ENCODE data around the gene METTL26.

DNA sequence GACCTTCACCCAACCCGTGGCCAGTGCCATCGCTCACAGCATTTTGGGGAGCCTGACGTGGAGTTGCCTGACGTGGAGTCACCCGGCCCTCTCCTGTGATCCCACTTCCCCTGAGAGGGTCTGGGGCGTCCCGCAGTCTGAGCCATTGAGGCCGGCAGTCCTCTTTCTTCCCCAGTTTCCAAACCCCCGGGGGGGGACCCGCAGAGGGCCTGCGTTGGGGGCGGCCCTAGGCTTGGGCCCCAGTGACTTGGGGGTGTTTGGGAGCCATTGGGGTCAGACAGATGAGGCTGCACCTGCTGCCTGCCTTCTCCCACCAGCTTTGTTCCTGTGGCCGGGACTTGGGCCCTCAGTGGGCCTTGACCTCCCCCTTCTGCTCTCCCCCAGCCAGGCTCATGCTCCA, 33.6 kb upstream of the METTL26 start:
- TF ChIP-seq, protein P1, sequence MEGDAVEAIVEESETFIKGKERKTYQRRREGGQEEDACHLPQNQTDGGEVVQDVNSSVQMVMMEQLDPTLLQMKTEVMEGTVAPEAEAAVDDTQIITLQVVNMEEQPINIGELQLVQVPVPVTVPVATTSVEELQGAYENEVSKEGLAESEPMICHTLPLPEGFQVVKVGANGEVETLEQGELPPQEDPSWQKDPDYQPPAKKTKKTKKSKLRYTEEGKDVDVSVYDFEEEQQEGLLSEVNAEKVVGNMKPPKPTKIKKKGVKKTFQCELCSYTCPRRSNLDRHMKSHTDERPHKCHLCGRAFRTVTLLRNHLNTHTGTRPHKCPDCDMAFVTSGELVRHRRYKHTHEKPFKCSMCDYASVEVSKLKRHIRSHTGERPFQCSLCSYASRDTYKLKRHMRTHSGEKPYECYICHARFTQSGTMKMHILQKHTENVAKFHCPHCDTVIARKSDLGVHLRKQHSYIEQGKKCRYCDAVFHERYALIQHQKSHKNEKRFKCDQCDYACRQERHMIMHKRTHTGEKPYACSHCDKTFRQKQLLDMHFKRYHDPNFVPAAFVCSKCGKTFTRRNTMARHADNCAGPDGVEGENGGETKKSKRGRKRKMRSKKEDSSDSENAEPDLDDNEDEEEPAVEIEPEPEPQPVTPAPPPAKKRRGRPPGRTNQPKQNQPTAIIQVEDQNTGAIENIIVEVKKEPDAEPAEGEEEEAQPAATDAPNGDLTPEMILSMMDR (IDR thresholded peaks at IDR 0.05; ENCODE audit: low read length) = no peak
- TF ChIP-seq EZH2 (optimal IDR thresholded peaks at IDR 0.05; ENCODE audit: low read depth, low read length) = no peak
- no peak for TF ChIP-seq EZH2phosphoT487 (IDR thresholded peaks at IDR 0.05; ENCODE audit: low read length)

All from MM.1S (cell line).